GM21528 (cell line): ENCODE results near the gene PIGX.
"Not testable (repeated sequence)": the region's sequence is repeated elsewhere in the genome, so short reads cannot be mapped to it uniquely, and the experiment has no call there.

ENCODE experiments used
- ATAC-seq: cut with Tn5 transposase; IDR thresholded peaks from one replicate; pipeline ENCODE4 v1.9.1; 2021; ENCODE audit warnings: mild to moderate bottlenecking, moderate library complexity; ENCODE audit not compliant: unreplicated experiment, low FRiP score

The PIGX gene

DNA sequence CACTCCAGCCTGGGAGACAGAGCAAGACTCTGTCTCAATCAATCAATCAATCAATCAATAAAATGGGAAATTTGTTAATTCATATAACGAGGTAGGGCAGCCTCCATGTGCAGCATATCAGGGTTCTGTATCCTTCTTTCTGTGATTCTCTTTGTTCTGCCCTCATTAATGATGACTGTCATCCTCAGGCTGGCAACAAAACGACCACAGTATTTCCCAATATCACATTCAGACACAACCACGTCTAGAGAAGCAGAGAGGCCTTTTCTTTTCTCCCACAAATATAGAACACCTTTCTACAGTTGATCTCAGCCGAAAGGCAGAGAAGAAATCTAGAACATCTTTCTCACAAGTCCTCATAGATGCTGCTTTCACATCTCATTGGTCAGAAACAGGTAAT lies 11.4 kb upstream of the PIGX start:
- ATAC-seq: no peak

DNA sequence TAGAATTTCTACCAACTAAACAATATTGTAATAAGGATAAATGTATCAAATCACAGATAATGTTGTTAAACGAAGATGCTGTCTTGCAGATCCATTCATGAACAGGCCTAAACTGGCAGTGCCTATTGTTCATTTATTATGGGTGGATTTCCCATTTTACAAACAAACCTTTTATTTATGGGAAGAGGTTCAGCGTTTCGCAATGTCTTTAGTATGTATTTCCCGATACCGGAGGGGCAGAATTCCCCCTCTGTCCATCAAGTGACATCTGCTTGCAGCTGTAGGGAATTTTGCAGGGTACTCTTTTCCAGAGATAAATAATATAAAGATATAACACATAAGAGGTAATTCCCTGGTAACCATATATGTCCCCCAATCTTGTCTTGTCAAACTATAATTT lies 5.8 kb upstream of the PIGX start:
- no peak for ATAC-seq

DNA sequence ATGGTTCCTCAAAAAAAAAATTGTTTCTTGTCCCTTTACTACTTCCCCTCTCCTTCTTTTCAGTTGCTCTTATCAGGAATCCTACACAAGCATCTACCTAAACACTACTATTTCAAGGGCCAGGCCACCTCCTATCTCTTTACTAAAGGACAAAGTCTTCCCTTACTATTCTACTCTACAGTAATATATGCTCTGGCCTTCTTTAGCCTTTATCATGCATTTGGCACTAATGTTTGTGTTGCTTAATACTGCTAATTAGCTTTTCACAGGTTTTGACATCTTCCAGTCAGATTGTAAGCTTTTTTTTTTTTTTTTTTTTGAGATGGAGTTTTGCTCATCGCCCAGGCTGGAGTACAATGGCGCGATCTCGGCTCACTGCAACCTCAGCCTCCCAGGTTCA lies 5.4 kb upstream of the PIGX start:
- no peak for ATAC-seq

DNA sequence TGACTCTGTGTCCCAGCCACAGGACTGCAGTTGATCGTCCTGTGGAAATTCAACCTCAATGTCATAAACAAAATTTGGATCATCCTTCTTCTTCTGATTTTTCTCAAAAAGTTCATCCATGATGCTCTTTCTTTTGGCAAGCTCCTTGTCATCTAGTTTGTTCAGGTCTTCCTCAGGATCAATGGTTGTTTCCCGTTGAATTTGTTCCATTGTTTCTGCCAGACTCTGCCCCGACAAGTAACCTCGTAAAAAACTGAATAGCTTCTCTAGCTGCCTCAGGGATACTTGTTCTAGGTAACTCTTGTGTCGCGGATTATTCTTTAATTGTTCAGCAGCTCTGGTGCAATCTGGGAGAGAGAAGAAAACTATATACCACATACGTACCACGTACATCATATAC lies 4.6 kb upstream of the PIGX start:
- no peak for ATAC-seq

DNA sequence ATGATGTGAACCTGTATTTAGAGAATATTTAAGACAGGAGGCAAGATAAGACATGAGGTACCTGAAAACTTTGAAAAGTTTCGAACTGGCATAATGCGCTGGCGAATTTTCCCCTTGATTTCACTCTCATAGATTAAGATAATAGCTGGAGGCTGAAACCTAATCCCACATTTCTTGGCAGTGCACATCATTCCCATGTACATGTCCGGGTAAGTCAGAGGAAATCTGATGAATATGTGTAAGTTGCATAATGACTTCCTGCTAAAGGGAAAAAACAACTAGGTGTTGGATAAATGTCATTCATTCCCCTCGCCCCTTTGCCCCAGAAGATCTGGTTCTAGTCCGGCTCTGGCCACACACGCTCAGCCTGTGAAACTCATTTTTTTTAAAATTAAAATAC lies 3.7 kb upstream of the PIGX start:
- no peak for ATAC-seq

DNA sequence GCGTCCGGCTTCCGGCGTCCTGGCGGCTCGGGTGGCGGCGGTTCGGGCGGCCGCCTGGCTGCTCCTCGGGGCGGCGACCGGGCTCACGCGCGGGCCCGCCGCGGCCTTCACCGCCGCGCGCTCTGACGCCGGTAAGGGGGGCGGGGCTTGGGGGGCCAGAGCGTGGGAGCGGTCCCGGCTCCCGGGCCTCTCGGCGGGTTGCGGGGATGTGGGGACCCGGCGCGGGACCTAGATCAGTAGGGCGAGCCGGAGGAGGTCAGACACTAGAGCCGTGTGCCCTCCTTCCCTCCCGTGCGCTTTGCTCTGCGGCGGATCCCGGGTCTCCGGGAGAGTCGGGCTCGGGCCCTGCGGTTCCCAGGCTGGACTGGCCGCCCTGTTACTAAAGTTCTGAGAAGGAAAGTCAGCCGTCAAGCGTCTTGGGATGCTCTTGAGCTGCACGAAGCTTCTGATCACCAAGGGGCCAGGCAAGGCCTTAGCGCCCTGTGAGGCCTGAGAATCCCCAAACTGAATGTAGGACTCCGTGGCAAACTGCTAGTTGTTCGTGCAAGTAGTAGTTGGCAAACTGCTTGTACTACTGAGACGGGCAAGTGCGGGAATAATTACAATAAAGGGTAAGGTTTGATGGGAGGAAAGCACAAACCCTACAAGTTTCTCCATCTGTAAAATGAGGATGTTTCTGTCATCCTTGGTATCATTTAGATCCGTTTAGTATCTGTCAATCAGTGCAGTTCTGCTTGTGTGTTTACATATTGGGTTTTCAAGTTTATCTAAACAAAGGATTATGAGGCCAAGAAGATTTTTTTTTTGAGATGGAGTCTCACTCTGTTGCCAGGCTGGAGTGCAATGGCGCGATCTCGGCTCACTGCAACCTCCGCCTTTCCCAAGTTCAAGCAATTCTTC lies 587 bp downstream of the PIGX start:
- peak; percentile 61 for ATAC-seq

DNA sequence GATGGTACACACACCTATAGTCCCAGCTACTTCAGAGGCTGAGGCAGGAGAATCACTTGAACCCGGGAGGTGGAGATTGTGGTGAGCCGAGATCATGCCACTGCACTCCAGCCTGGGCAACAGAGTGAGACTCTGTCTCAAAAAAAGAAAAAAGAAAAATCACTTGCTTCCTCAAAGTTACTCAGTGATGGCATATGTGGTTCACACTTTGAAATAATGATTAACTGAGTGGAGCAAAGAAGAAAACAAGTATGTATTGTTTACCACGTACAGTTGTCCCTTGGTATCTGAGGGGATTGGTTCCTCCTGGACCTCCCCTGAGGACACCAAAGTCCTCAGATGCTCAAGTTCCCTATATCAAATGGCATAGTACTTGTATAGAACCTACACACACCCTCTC lies 5.0 kb downstream of the PIGX start:
- not testable (repeated sequence) for ATAC-seq

DNA sequence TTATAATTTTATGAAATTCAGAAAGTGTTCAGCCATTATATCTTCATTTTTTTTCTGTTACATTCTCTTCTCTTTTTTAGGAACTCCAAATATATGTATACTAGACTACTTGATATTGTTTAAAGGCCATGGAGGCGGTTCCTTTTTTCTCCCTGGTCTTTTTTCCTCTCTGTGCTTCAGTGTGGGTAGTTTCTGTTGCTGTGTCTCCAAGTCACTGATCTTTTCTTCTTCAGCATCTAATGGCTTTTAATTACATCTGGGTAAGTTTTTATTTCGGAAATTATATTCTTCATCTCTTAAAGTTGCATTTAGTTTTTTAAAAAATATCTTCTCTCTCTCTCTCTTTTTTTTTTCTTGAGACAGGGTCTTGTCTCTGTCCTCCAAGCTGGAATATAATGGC lies 8.9 kb downstream of the PIGX start:
- no peak for ATAC-seq

DNA sequence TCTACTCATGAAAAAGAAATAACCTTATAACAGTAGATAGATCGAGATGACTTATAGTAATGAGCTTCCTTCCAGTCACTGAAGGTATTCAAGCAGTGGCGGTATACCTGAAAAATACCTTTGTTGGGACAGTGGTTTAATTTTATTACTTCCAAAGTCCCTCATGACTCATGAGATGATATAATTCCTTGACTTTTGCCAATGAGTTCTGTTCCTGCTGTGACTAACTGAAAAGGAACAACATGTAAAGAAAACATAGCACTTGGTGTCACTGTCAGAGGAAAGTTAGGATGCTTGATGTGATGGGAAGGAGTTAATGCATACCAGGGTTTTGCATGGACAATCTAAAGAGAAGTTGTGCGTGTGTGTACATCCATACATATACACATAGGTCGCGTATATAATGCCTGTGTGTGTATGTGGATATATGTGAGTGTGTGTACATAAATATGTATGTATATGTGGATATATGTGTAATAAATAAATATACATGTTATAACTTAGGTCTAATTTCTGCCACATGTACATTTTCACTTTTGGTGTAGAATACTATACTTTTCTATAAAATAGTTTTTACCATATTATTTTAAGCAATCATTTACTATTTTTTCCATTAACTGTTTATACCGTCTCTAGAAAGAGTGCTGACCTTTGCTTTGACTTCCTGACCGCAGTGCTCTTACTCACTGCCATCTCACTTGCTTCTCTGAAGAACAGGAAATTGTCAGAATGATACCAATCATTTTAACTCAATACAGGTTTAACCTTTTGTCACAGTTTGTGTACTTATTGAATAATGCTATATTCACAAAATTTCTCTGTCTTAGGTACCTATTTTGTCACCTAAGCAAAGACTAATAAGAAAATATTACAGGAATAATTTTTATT lies 14.9 kb downstream of the PIGX start:
- no peak for ATAC-seq

DNA sequence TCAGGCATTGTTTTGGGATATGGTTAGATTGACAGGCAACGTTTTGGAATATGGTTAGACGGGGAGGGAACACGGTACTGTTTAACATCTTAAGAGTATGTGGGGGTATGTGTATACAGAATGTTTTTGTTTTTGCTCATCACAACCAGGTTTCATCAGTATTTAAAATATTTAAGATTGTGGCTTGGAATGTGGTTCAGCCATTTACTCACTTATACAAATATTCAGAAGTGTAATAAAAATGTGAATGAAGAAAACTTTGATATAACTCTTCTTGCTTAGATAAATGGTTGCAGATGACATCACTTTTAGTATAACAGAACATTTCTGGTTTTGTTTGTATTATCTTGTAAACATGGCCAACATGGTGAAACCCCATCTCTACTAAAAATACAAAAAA lies 23.6 kb downstream of the PIGX start:
- ATAC-seq: no peak

DNA sequence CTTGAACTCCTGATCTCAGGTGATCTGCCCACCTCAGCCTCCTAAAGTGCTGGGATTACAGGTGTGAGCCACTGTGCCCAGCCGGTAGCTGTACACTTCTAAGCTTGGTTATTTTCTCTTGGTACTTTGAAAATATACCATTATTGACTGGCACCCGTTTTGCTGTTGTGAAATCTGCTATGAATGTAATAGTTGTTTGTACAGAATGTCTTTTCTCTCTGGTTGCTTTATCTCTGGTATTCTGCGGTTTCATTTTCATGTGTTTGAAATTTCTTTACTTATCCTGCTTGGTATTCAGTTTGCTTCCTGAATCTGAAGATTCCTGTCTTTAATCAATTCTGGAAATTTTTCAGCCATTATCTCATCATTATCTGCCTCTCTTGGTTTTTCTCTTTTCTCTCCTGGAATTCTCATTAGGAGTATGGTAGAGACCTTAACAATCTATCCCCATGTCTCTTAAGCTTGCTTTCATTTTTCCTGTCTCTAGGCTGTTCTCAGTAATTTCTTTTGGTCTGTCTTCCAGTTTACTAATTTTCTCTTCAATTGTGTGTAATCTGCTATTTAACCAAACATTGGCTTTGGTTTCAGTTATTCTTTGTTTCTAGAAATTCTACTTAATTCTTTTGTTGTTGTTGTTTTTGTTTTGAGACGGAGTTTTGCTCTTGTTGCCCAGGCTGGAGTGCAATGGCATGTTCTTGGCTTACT lies 24.6 kb downstream of the PIGX start:
- ATAC-seq: no peak

DNA sequence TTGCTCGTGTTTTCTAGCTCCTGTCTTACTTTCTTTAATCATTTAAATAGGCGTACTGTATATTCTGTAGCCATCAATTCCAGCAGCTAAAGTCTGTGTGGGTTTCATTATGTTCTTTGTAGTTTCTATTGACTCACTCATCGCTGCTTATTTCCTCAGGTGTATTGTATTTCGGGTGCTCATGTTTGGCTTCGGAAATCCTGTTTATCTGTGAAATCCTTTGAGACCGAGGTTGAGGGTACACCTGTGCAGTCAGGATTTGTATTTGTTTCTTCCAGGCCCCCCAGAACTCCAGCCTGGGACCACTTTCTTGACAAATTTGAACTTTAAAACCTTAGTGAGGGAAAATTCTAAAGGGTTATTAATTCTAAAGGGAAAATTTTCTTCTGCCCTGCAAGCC lies 25.5 kb downstream of the PIGX start:
- no peak for ATAC-seq

DNA sequence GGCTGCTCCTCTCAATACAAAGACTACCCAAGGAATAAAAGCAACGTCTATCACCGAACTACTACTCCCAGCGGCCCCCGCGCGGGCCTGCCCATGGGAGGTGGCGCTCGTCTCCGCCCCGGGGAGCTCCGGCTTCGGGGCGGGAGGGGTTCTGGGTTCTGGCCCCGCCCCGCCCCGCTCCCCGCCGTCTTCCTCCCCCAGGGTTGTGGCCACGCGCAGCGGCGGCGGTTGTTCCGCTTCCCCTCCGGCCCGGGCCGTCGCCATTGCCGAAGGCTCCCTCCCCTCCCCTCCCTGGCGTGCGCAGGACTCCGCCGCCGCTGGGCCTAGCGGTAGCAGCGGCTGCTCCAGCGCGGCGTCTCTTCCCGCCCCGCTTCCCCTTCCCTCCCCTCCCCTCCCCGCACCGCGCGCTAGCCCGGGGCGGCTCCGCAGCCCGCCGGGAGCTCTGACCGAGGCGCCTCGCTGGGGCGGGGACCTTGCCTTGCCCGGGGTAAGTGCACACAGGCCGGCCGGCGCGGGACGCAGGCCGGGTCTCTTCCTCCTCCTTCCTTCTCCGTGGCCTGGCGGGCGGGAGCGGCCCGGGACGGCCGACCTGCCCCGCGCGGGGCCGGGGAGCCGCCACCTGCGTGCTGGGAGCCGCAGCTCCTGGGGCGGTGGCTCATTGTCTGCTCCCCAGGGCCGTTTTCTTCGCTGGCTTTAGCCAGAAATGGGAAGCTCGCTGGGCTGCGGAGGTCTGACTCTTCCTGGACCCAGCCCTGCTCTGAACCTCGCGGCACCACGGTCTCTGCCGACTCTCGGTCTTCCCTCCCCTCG lies 27.7 kb downstream of the PIGX start, which contains the start of gene PAK2:
Gene PAK2, plus strand, starts transcription at position 187 of the 810 bp plus-strand sequence. CDS start 42,790 bp downstream, outside the sequence.
- peak; percentile 84 for ATAC-seq

DNA sequence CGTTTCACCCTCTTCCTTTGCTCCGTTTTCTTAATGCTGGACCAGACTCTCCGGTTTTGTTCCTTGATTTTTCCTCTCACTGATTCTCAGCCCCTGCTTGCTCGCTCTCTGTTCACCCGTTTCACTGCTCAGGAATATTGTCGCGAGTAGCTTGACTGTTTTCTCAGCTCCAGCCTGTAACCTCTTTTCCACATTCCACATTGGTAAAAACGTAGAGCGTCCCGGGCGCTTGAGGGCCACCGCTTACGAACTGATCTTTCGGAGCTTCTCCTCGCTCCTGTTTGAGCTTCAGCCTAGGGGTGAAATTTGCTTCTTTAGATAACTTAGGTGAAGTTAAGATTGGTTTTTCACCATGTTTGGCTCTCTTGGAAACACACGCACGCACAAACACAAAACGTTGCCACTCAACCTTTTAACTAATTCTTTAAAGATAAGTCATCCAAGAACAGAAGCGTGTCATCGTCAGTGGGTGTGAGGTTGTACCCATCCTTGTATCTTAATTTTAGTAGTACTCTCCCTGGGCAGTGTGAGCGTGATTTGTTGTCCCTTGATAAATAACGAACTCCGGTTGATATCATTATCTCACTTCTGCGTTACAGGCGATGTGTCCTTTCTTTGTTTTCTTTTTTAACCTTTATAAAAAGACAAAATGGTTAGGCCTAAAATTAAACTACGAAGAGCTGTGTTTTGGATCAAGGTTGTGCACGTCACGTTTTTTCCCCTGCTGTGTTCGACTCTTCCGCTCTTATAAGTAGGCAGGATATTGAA lies 28.5 kb downstream of the PIGX start:
- ATAC-seq: peak; percentile 10

DNA sequence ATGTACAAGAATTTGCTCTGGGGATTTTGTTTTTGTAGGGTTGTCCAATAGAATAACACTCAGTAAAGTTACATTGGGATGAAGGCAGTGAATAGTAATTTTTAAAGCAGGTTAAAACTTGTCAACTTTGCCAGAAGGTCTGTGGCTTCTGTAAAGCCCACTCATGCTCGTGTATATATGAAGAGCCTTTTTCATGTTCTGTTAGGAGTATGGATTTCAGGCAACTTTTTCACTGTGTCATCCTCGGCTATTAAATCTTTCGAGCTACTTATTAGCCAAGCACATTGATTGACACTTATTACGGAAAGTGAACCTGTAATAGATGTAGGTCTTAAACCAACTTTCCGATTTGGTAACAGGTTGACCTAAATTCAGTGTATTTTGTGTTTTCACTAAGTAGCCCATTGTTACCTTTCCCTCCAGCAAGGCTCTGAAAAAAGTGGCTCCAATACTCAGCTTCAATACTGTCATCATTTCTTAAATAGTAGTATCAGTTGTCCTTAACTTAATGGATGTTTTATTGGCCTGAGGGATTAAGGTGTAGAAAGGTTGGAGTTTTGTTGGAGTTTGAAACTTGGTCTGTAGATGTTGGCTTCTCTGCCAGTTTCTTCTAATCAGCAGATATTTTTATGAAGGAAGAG lies 29.2 kb downstream of the PIGX start:
- ATAC-seq: no peak

DNA sequence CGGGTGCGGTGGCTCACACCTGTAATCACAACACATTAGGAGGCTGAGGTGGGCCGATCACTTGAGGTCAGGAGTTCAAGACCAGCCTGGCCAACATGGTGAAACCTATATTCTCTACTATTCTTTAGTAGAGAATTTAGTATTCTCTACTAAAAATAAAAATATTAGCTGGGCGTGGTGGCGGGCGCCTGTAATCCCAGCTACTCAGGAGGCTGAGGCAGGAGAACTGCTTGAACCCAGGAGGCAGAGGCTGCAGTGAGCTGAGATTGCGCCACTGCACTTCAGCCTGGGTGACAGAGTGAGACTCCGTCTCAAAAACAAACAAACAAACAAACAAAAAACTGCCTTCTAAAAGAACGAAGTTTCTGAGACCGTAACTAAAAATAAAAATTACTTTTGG lies 31.4 kb downstream of the PIGX start:
- ATAC-seq: not testable (repeated sequence)

DNA sequence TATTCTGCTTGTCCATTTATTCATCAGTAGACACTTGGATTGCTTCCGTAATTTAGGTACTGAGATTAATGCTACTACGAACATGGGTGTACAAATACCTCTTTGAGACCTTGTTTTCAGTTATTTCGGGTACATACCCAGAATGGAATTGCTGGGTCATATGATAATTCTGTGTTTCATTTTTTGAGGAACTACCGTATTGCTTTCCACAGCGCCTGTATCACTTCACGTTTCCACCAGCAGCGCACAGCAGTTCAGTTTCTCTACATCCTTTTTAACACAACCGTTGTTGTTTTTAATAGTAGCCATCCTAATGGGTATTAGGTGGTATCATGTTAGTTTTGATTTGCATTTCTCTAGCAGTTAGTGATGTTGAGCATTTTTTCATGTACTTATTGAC lies 36.9 kb downstream of the PIGX start:
- no peak for ATAC-seq

DNA sequence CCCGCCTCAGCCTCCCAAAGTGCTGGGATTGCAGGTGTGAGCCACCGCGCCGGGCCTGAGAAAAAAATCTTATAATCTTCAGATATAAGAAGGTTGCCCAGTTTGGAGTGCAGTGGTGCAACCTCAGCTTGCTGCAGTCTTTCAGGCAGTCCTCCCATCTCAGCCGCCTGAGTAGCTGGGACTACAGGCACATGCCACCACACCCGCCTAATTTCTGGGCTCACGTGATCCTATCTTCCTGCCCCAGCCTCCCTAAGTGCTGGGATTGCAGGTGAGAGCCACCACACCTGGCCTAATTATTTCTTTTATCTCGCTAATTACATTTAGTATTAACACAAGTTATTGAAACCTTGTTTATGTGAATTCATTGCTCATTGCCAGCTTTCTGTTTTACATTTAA lies 41.0 kb downstream of the PIGX start:
- ATAC-seq: no peak
